Osteoblast (primary cell): ENCODE data around the gene OR5B17. TPM values are rescaled to one million over a fixed set of nuclear protein-coding genes. Genes with fewer than 3 reads are reported as not detected.
A peak's percentile ranks its signal among the peaks of the same experiment; 100 is the strongest.

Experiments used
- DNase-seq: peaks from one replicate; pipeline ENCODE4 v3.0.0; 2011; ENCODE audit warnings: low spot score, mixed read lengths; ENCODE audit not compliant: insufficient read length; ENCODE audit errors: missing footprints
- H2AFZ ChIP-seq: 2 replicates; pipeline ENCODE4 v1.6.0; 2011; ENCODE audit warnings: mild to moderate bottlenecking, low read length
- H3K27ac ChIP-seq: 2 replicates; pipeline ENCODE4 v1.5.1; 2011; ENCODE audit warnings: mild to moderate bottlenecking, low read depth, low read length, moderate library complexity
- H3K27me3 ChIP-seq: 2 replicates; pipeline ENCODE4 v1.6.0; 2012; ENCODE audit warnings: mild to moderate bottlenecking, control low read depth, inconsistent platforms, low read length, moderate library complexity; ENCODE audit not compliant: insufficient read depth
- H3K36me3 ChIP-seq: 2 replicates; pipeline ENCODE4 v1.5.1; 2011; ENCODE audit warnings: mild to moderate bottlenecking, low read length, control low read depth, moderate library complexity; ENCODE audit not compliant: insufficient read depth
- H3K4me1 ChIP-seq: 2 replicates; pipeline ENCODE4 v1.5.1; 2011; ENCODE audit warnings: mild to moderate bottlenecking, low read length, control low read depth, moderate library complexity; ENCODE audit not compliant: insufficient read depth
- H3K4me2 ChIP-seq: 2 replicates; pipeline ENCODE4 v1.6.0; 2011; ENCODE audit warnings: mild to moderate bottlenecking, low read length; ENCODE audit not compliant: insufficient read depth
- H3K4me3 ChIP-seq: fragments of 200-600 bp; sonication (generic); 3 replicates; pipeline ENCODE4 v1.5.1; 2012; ENCODE audit warnings: mild to moderate bottlenecking, low read length, inconsistent platforms; ENCODE audit not compliant: insufficient read depth
- H3K79me2 ChIP-seq: 2 replicates; pipeline ENCODE4 v1.6.0; 2012; ENCODE audit warnings: mild to moderate bottlenecking, low read length, control low read depth, inconsistent platforms; ENCODE audit not compliant: insufficient read depth
- H3K9me3 ChIP-seq: 2 replicates; pipeline ENCODE4 v1.5.1; 2011; ENCODE audit warnings: low read depth, low read length, control low read depth
- H4K20me1 ChIP-seq: 2 replicates; pipeline ENCODE4 v1.6.0; 2012; ENCODE audit warnings: mild to moderate bottlenecking, low read length, control low read depth; ENCODE audit not compliant: insufficient read depth
- total RNA-seq: library from RNA; depleted of rRNA; stranded (reverse); fragments of >200 nt; gene quantifications from 2 replicates; pipeline ENCODE4 v1.2.3, GENCODE V29; 2012
- TF ChIP-seq, protein P1 (sequence below): IDR thresholded peaks from 2 replicates; pipeline ENCODE4 v1.5.1; 2011; ENCODE audit warnings: mild to moderate bottlenecking, low read depth, low read length, moderate library complexity; ENCODE audit errors: extremely low read depth

The OR5B17 gene
- total RNA-seq, 1 donor, result not detected

- no peak overlapping the region for H3K4me3 ChIP-seq
- H3K4me1 ChIP-seq, result peaks cover 4% of the 10 kb centered on the region
- H4K20me1 ChIP-seq, result no peaks in the 10 kb centered on the region
- H3K36me3 ChIP-seq, result no peaks in the 10 kb centered on the region
- H3K9me3 ChIP-seq, result no peaks in the 10 kb centered on the region
- H3K4me2 ChIP-seq, result no peak overlapping the region
- DNase-seq, result no peak
- H3K27ac ChIP-seq, result no peak overlapping the region
- TF ChIP-seq, protein P1, sequence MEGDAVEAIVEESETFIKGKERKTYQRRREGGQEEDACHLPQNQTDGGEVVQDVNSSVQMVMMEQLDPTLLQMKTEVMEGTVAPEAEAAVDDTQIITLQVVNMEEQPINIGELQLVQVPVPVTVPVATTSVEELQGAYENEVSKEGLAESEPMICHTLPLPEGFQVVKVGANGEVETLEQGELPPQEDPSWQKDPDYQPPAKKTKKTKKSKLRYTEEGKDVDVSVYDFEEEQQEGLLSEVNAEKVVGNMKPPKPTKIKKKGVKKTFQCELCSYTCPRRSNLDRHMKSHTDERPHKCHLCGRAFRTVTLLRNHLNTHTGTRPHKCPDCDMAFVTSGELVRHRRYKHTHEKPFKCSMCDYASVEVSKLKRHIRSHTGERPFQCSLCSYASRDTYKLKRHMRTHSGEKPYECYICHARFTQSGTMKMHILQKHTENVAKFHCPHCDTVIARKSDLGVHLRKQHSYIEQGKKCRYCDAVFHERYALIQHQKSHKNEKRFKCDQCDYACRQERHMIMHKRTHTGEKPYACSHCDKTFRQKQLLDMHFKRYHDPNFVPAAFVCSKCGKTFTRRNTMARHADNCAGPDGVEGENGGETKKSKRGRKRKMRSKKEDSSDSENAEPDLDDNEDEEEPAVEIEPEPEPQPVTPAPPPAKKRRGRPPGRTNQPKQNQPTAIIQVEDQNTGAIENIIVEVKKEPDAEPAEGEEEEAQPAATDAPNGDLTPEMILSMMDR, result no peak
- no peaks in the 10 kb centered on the region for H3K79me2 ChIP-seq
- H2AFZ ChIP-seq, result peak overlapping the region; percentile 6
- no peaks in the 10 kb centered on the region for H3K27me3 ChIP-seq
Observed at GRCh38 chr11:58318532-58318931, 40.3 kb downstream of the OR5B17 start.

DNA sequence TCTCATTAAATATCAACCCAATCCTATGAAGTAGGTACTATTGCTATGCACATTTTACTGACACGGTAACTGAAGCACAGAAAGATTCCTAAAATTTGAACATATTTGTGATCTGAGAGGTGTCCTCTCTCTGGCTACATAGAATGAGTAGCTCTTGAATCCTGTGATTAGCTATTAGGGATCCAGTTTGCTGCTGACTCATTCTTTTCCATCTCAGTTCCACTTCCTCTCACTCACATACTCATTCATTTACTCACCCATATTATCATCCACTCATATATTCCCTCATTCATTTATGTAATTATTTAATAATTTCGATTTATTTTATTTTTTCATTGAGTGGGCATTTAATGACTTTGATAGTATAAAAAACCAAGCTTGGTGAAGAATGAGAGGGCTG is 42.7 kb downstream of the OR5B17 start:
- DNase-seq, result no peak
- Histone ChIP-seq H3K9me3 (no peaks in the 10 kb centered on the region), H3K4me2 (no peak overlapping the region), H4K20me1 (no peaks in the 10 kb centered on the region), H3K4me3 (no peak overlapping the region), H3K4me1 (peaks cover 4% of the 10 kb centered on the region), H2AFZ (no peak overlapping the region), H3K27me3 (no peaks in the 10 kb centered on the region), H3K79me2 (no peaks in the 10 kb centered on the region), H3K27ac (peak overlapping the region; percentile 4), H3K36me3 (no peaks in the 10 kb centered on the region)
- TF ChIP-seq, protein P1, result no peak

Other genes starting within 250 kb of the OR5B17 start
- gene OR9I1, start 233.5 kb downstream of the OR5B17 start, total RNA-seq, result not detected in 2 replicates
- gene OR9Q2, start 170.0 kb downstream of the OR5B17 start, total RNA-seq, result not detected in 2 replicates
- not detected in 2 replicates for gene OR1S2, start 154.9 kb downstream of the OR5B17 start, total RNA-seq
- gene OR1S1, start 146.3 kb downstream of the OR5B17 start, total RNA-seq, result not detected in 2 replicates
- not detected in 2 replicates for gene OR10Q1, start 130.2 kb downstream of the OR5B17 start, total RNA-seq
- gene OR10W1, start 90.8 kb downstream of the OR5B17 start, total RNA-seq, result not detected in 2 replicates
- gene OR5B3, start 47.8 kb upstream of the OR5B17 start, total RNA-seq, result not detected in 2 replicates
- gene OR5B2, start 69.1 kb upstream of the OR5B17 start, total RNA-seq, result not detected in 2 replicates
- not detected in 2 replicates for gene OR5B12, start 83.2 kb upstream of the OR5B17 start, total RNA-seq
- gene OR5B21, start 149.0 kb upstream of the OR5B17 start, total RNA-seq, result not detected in 2 replicates
- gene LPXN, start 216.8 kb upstream of the OR5B17 start, total RNA-seq, result 8.5 and 14.5 TPM in 2 replicates
- 61.2 and 62.5 TPM in 2 replicates for gene ZFP91, start 220.0 kb upstream of the OR5B17 start, total RNA-seq